ENCODE data around the gene DYRK1A.

The DYRK1A gene

GRCh38 chr21:37566790-37567615 is 200.4 kb downstream of the DYRK1A start:
- TF ChIP-seq, protein P1, sequence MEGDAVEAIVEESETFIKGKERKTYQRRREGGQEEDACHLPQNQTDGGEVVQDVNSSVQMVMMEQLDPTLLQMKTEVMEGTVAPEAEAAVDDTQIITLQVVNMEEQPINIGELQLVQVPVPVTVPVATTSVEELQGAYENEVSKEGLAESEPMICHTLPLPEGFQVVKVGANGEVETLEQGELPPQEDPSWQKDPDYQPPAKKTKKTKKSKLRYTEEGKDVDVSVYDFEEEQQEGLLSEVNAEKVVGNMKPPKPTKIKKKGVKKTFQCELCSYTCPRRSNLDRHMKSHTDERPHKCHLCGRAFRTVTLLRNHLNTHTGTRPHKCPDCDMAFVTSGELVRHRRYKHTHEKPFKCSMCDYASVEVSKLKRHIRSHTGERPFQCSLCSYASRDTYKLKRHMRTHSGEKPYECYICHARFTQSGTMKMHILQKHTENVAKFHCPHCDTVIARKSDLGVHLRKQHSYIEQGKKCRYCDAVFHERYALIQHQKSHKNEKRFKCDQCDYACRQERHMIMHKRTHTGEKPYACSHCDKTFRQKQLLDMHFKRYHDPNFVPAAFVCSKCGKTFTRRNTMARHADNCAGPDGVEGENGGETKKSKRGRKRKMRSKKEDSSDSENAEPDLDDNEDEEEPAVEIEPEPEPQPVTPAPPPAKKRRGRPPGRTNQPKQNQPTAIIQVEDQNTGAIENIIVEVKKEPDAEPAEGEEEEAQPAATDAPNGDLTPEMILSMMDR (IDR thresholded peaks at IDR 0.05; ENCODE audit: control insufficient read depth, insufficient read depth, low read depth, low read length, missing control alignments) = no peak
- no peak for DNase-seq (ENCODE audit: low read depth)
- no peak overlapping the region for H3K4me3 ChIP-seq (ENCODE audit: control insufficient read depth, low read depth, low read length)

DNA sequence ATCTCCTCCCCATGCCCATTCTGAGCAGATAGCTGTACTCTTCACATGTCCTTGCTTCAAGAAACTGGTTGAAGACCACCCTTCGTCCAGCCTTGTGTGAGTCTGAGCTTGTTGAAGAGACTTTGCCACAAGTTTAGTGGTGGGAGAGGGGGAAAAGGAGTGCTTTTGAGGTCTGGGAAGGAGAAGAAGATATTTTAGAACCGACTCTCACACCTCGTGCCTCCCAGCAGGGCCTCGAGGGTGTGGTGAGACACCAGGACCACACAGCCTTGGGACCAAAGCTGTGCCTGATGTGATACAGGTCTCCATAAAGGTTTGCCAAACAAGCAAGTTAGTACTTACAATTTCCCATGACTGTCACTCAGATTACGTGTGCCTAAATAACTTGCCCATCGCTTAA is 201.8 kb downstream of the DYRK1A start:
- no peak overlapping the region for H3K4me3 ChIP-seq (ENCODE audit: control insufficient read depth, low read depth, low read length)
- TF ChIP-seq, protein P1 (IDR thresholded peaks at IDR 0.05; ENCODE audit: control insufficient read depth, insufficient read depth, low read depth, low read length, missing control alignments) = no peak
- no peak for DNase-seq (ENCODE audit: low read depth)

- TF ChIP-seq, protein P1 (IDR thresholded peaks at IDR 0.05; ENCODE audit: control insufficient read depth, insufficient read depth, low read depth, low read length, missing control alignments) = no peak
- H3K4me3 ChIP-seq (ENCODE audit: control insufficient read depth, low read depth, low read length) = no peak overlapping the region
- DNase-seq (ENCODE audit: low read depth) = no peak
These were observed 202.3 kb downstream of the DYRK1A start for GRCh38 chr21:37568916-37569315.

DNA sequence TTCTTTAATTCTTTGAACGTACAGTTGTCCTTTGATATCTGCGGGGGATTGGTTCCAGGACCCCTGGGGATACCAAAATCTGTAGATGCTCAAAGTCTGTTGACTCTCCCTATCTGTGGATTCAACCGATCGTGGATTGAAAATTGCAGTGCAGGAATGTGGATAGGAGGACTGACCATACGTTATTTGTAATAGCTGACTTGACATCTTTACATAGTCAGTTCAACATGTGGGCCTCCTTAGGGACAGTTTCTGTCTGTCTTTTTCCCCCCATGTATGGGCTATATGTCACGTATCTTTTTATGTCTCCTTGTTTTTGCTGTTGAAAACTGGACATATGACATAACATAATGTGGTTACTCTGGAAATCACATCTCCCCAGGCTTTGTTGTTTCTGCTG is 204.9 kb downstream of the DYRK1A start:
- TF ChIP-seq, protein P1 (IDR thresholded peaks at IDR 0.05; ENCODE audit: control insufficient read depth, insufficient read depth, low read depth, low read length, missing control alignments) = no peak
- H3K4me3 ChIP-seq (ENCODE audit: control insufficient read depth, low read depth, low read length) = no peak overlapping the region
- no peak for DNase-seq (ENCODE audit: low read depth)

DNA sequence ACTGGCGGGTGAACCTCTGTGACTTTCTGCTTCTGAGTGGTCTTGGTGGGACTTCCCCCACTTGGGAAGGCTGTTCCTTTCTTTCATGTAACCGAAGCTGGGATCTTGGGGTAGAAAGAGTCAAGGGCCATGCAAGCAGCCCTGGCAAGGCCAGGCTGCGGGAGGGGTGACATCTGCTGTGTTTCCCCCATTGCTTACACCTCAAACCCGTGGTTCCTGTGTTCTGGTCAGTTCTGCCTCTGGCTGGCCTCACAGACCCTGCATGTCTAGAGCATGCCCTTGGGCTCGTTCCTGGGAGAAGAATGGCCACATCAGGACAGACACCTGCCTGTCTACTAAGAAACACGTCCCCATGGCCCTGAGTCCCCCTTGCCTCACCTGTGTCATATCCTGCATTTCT is 207.7 kb downstream of the DYRK1A start:
- TF ChIP-seq, protein P1 (IDR thresholded peaks at IDR 0.05; ENCODE audit: control insufficient read depth, insufficient read depth, low read depth, low read length, missing control alignments) = no peak
- DNase-seq (ENCODE audit: low read depth) = no peak
- no peak overlapping the region for H3K4me3 ChIP-seq (ENCODE audit: control insufficient read depth, low read depth, low read length)

DNA sequence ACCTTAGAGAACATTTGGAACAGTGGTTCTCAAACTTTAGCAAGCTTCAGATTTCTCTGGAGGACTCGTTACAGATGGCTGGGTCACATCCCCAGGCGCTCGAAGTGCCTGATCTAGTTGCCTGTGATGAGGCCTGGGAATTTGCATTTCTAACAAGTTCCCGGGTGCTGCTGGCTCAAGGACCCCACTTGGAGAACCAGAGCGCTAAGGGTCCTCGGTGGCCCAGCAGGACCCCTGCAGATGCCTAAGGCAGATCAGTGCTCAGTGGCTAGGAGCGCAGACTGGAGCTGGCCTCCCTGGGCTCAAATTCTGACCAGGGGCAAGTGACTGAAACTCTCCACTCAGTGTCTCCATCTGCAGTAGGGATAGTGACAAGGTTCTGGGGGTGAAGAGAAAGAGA is 208.2 kb downstream of the DYRK1A start:
- TF ChIP-seq, protein P1 (IDR thresholded peaks at IDR 0.05; ENCODE audit: control insufficient read depth, insufficient read depth, low read depth, low read length, missing control alignments) = no peak
- no peak for DNase-seq (ENCODE audit: low read depth)
- no peak overlapping the region for H3K4me3 ChIP-seq (ENCODE audit: control insufficient read depth, low read depth, low read length)

All from AG09309 (cell line).